GM12891 (cell line): ENCODE results near the gene GPATCH11.

Experiments used
- POLR2A ChIP-seq: IDR thresholded peaks from 2 replicates; pipeline ENCODE4 v1.6.1; 2011; ENCODE audit warnings: low read depth, low read length, control low read depth
- POLR2AphosphoS5 ChIP-seq: IDR thresholded peaks from 2 replicates; pipeline ENCODE4 v1.6.1; 2011; ENCODE audit warnings: low read depth, low read length, control low read depth
- SPI1 ChIP-seq: IDR thresholded peaks from 2 replicates; pipeline ENCODE4 v1.6.1; 2011; ENCODE audit warnings: low read depth, low read length, control low read depth
- TAF1 ChIP-seq: IDR thresholded peaks from 2 replicates; pipeline ENCODE4 v1.6.1; 2011; ENCODE audit warnings: low read depth, low read length, control low read depth

DNA sequence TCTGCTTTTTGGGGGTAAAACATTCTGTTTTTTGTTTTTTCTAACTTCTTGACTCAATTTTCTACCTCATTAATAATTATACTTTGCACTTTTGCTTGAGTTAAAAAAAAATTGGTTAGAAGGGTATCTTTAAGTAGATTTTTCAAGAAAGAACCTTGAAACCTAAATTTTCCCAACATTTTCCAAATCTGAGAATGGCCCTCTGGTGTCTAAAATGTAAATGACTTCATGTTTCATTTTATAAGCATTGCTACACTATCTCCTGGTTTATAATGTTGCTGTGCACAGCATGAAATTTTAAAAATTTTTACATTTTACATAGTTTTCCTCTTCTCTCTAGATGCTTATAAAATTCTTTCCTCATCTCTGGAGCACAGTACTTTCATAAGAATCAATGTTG lies 58.2 kb downstream of the GPATCH11 start:
- TF ChIP-seq POLR2A = no peak
- no peak for TF ChIP-seq POLR2AphosphoS5
- TF ChIP-seq SPI1 = no peak
- TF ChIP-seq TAF1 = no peak
